GM10266 (cell line): ENCODE results near the gene IL25.
"Not testable (repeated sequence)": the region's sequence is repeated elsewhere in the genome, so short reads cannot be mapped to it uniquely, and the experiment has no call there.

Source experiments
- DNase-seq: peaks from one replicate; pipeline ENCODE4 v3.0.0; 2012; ENCODE audit errors: extremely low spot score
- TF ChIP-seq, protein P1 (sequence below): IDR thresholded peaks from 2 replicates; pipeline ENCODE4 v1.5.1; 2012; ENCODE audit warnings: mild to moderate bottlenecking, low read depth; ENCODE audit not compliant: control insufficient read depth, insufficient read depth; ENCODE audit errors: missing control alignments

IL25 gene

DNA sequence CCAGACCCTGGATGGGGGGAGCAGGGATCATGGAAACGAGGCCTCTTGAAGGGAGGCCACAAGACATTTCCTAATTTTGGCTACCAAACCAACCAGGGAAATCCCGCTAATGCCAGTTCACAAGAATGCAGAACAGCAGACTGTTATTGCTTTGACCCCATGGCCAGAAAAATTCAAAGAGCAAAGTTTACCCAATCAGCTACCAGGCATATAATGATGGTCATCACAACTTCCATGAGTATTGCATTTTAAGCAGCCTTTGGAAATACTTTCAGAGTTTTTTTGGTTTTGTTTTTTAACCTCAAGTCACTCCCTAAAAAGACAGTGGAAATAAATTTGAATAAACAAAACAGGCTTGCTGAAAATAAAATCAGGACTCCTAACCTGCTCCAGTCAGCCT, at the start of gene IL25:
IL25 (plus strand) TSS at position 301 of the 400 bp plus-strand sequence.
- DNase-seq, result no peak
- TF ChIP-seq, protein P1, sequence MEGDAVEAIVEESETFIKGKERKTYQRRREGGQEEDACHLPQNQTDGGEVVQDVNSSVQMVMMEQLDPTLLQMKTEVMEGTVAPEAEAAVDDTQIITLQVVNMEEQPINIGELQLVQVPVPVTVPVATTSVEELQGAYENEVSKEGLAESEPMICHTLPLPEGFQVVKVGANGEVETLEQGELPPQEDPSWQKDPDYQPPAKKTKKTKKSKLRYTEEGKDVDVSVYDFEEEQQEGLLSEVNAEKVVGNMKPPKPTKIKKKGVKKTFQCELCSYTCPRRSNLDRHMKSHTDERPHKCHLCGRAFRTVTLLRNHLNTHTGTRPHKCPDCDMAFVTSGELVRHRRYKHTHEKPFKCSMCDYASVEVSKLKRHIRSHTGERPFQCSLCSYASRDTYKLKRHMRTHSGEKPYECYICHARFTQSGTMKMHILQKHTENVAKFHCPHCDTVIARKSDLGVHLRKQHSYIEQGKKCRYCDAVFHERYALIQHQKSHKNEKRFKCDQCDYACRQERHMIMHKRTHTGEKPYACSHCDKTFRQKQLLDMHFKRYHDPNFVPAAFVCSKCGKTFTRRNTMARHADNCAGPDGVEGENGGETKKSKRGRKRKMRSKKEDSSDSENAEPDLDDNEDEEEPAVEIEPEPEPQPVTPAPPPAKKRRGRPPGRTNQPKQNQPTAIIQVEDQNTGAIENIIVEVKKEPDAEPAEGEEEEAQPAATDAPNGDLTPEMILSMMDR, result no peak

DNA sequence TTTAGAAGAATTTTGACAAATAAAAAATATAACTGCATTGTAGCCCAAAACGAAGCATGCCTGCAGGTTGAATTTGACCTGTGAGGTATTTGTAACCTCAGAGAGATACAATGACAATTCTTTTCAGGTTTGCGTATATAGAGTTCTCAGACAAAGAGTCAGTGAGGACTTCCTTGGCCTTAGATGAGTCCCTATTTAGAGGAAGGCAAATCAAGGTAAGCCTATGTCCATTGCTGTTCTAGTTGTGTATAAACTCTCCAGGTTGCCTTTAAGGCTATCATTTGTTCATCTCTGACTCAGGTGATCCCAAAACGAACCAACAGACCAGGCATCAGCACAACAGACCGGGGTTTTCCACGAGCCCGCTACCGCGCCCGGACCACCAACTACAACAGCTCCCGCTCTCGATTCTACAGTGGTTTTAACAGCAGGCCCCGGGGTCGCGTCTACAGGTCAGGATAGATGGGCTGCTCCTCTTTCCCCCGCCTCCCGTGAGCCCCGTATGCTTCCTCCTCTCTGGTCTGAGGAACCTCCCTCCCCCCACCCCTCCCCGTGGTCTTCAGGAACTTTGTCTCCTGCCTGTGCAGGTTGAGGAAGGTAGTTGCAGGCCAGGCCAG, 48.7 kb upstream of the IL25 start:
- DNase-seq, result no peak
- TF ChIP-seq, protein P1, result no peak

DNA sequence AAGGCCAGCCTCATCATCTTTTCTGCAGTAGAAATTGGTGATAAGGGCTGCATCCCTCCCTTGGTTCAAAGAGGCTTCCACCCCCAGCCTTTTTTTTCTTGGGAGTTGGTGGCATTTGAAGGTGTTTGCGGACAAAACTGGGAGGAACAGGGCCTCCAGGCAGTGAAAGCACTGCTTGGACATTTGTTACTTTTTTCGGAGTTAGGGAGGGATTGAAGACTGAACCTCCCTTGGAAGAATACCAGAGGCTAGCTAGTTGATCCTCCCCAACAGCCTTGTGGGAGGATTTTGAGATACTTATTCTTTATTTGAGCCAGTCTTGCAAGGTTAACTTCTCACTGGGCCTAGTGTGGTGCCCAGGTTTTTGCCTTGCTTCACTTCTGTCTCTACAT, 48.2 kb upstream of the IL25 start:
- TF ChIP-seq, protein P1, result no peak

DNA sequence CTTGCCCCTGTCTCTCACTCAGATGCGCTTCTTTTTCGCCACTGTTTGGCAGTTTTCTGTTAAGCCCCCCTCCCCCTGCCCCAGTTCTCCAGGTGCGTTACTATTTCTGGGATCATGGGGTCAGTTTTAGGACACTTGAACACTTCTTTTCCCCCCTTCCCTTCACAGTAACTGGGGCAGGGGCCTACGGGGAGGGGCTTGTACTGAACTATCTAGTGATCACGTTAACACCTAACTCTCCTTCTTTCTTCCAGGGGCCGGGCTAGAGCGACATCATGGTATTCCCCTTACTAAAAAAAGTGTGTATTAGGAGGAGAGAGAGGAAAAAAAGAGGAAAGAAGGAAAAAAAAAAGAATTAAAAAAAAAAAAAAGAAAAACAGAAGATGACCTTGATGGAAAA, 47.6 kb upstream of the IL25 start:
- TF ChIP-seq, protein P1, result no peak
- DNase-seq, result no peak

More for the DNA sequence above, 48.2 kb upstream of the IL25 start:
- no peak for DNase-seq

DNA sequence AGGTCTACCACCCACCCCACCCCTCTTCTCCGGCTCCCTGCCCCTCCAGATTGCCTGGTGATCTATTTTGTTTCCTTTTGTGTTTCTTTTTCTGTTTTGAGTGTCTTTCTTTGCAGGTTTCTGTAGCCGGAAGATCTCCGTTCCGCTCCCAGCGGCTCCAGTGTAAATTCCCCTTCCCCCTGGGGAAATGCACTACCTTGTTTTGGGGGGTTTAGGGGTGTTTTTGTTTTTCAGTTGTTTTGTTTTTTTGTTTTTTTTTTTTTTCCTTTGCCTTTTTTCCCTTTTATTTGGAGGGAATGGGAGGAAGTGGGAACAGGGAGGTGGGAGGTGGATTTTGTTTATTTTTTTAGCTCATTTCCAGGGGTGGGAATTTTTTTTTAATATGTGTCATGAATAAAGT, 46.9 kb upstream of the IL25 start:
- not testable (repeated sequence) for DNase-seq

DNA sequence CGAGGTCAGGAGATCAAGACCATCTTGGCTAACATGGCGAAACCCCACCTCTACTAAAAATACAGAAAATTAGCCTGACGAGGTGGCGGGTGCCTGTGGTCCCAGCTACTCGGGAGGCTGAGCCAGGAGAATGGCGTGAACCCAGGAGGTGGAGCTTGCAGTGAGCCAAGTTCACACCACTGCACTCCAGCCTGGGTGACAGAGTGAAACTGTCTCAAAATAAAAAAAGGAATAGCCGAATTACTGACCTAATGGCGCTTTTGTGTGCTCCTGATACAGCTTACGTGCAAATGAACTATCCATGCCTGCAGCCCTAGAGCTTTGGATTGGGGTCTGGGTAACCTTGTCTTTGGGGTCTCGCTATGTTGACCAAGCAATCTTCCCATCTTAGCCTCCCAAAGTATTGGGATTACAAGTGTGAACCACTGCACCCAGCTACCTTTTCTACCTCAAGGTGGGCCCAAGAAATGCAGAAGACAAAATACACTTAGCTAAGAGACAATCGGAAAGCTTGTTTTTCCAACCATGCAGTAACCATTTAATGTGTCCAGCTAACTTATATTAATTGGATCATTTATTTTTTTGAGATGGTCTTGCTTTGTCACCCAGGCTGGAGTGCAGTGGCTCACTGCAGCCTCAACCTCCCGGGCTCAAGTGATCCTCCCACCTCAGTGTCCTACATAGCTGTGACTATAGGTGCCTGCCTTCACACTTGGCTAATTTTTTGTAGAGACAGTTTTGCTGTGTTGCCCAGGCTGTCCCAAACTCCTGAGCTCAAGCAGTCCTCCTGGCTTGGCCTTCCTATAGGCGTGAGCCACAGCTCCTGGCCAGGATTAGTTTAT, 45.9 kb upstream of the IL25 start:
- no peak for DNase-seq
- TF ChIP-seq, protein P1, result no peak

DNA sequence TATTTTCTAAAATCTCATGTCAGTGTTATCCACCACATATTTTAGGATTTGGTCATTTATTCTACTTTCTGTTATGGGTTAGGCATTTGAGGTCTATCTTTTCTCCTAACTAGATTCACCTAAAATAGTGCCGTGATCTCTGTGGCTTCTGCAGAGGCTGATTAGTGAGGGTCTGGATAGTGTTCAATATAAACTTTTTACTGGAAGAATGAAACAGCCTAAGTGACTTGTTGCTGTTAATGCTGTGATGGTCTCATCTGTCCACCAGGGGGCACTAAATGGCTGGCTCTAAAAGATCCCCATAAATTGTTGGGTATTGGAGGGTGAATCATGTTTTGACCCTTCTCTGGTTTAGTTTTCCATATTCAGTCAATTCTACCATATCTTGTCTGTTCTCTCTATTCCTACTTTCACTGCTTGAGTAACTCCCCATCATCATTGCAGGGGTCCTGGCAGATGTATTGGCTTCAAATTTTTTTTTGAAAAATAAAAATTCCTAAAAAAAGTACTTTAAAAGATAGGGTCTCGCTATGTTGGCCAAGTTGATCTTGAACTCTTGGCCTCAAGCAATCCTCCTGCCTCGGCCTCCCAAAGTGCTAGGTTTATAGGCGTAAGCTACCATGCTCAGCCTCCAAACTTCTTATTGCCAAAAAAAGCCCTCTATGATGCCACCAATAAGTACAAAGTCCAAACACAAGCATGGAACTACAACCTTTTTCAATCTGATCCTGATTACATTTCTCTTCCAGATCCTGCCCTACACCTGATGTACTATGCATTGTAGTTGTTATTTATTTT, 44.5 kb upstream of the IL25 start:
- peak; percentile 81 for DNase-seq

More for the DNA sequence above, 44.5 kb upstream of the IL25 start:
- TF ChIP-seq, protein P1, result peak; percentile 92
